HG03460 (cell line): Measurements from ENCODE around the gene RPH3AL.

ENCODE experiments used
- ATAC-seq: cut with Tn5 transposase; IDR thresholded peaks from one replicate; pipeline ENCODE4 v1.9.1; 2021; ENCODE audit not compliant: unreplicated experiment

Gene RPH3AL

DNA sequence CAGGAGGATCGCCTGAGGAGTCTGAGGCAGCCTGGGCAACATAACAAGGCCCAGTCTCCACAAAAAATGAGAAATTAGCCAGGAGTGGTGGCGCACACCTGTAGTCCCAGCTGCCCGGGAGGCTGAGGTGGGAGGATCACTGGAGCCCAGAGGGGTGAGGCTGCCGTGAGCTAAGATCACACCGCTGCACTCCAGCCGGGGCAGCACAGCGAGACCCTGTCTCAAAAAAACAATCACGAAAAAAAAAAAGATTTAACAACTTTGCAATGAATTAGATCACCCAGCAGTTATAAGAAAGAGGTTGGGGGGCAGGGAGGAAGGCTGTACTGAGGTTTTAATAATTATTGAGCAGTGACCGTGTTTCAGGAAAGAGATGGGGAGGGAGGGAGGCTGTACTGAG, 49.4 kb downstream of the RPH3AL start:
- no peak for ATAC-seq

DNA sequence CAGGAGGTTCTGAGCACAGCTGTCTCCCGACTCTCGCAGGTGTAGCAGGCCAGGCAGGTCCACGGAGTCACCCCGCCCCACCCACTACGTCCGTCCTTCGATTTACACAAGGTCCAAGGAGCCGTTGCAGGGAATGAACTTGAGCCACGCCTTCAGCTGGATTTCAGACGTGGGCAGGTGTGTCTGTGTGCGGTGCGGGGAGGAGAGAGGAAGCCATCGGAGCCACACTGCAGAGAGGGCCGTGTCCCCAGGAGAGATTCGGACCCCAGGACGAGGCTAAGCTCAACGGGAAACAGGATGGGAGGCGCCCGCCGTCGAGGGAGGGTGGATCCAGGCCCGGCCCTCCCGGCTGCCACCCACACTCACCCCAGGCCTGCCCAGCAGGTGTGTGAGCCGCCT, 50.3 kb downstream of the RPH3AL start:
- ATAC-seq, result no peak

DNA sequence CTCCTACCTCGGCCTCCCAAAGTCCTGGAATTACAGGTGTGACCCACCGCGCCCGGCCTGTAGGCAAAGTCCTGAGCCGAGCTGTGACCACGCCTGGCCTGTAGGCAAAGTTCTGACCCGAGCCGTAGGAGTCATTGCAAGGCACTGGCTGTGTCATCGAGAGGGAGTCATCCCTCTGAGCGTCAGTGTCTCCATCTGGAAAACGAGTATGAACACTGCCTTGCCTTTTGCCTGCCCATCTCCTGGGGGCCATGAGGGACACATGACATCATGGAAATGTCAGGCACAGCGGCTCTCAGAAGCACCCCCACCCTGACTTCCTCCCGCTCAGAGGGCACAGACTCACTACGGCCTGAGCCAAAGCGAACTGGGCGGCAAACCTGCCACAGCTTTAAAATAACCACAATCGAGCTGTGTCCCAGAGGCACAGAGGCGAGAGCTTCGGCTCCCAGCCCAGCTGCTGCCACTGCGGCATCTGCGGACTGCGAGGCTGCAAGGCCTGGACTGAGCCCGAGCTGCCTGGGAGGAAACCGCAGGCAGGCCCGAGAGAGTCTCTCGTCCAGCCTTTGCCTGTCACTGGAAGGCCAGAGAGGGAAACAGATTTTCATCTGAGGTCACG, 50.8 kb downstream of the RPH3AL start:
- no peak for ATAC-seq

DNA sequence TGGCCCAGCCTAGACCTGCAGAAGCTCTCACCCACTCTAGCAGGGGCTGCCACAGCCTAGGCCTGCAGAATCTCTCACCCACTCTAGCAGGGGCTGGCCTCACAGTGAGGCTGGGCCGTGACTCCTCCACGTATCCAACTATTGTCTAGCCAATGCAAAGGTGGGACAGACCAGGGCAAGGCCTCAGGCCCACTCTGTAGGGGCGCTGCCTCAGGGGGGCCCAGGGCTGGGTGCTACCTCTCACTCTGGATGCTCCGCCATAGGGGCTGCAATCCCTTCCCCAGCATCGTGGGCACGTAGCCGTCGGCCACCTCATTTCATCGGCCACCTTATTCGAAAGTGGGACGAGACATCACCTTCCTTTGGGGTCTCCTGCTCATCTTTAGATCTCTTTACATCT, 51.7 kb downstream of the RPH3AL start:
- ATAC-seq, result no peak

DNA sequence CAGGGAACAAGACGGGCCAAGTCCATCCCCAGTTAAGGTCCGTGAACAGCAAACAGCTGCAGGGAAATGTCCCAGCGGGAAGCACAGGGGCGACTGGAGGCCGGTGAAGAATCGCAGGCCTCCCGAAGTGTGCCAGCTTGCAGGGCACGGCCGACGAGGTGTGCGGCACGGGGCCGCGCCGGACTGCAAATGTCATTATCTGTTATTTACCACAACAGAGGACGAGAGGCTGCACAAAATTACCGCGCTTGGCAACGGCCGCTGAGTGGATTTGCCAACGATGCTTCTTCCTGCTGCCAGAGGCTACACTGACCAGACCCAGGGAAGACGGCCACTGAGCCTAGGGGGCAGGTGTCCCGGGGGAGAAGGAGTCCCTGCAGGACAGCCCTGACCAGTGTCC, 53.1 kb downstream of the RPH3AL start:
- ATAC-seq, result no peak

DNA sequence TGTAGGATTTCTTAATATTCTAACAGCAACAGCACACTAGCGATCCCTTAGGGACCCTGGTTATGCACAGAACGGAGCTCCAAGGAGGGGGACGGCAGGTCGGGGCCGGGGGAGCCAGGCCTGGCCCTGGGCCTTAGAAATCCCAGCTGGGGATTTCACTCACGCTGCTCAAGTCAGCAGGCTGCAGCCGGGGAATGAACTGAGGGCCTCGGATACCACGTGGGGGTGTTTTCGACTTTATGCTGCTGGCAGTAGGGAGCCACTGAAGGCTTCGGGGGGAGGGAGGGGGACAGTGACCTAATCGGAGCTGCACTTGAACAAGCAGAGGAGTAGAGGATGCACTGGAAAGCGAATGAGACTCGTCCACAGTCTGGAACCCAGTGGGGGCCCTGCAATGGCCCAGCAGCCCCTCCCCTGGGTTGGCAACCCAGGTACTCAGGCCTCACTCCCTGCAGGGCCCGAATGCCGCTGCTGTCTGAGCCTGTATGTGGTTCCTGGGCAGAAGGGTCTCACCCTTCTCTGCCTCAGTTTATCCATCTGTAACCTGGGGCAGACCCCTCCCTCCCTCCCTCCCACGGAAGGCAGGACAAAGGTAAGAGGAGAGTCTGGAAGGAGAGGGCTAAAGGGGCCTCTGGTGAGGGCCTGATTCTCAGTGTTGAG, 53.7 kb downstream of the RPH3AL start:
- no peak for ATAC-seq

DNA sequence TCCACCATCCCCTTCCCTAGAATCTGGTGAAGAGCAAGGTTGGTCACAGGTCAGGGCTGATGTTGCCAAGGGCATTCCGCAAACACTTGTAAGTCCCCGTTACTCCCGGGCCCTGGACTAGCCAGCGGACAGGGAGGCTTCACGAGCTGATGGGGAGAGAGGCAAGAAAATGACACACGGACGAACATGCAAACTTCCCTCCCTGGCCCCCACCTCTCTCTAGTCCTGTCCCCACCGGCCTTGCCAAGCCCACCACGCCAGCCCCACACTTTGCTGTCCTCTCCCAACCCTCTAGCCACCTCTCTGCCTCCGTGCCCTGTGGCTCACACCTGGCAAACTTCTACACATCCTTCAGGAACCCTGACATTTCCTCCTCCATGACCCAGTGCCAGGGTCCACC, 54.8 kb downstream of the RPH3AL start:
- no peak for ATAC-seq

DNA sequence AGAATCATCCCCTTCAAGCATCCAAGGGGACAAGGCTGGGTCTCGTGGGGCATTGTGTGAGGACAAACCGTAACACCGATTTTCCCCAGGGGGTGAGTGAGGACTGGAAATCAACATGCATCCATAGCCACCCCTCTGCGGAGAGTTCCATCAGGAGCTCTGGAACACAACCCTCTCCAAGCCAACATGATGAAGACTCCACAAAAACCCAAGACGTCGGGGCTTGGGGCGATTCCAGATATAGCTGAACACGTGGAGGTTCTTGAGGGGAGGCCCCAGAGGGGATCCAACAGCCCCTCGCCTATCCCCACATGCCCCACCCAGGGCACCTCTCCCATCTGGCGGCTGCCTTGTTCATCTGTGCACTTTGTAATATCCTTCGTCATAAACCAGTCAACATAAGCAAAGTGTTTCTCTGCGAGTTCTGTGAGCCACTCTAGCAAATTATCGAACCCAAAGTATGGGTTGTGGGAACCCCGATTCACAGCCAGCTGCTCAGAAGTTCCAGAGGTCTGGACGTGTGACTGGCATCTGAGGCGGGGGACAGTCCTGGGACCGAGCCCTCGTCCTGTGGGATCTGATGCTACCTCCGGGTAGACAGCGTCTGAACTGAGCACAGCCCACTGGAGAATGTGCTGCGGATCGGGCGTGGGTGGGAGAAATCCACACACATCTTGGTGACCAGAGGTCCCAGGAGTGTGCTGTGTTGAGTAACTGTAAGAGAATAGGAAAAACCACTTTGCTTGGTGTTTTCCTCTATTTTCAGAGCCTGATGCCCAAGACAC, 55.5 kb downstream of the RPH3AL start:
- ATAC-seq, result no peak

DNA sequence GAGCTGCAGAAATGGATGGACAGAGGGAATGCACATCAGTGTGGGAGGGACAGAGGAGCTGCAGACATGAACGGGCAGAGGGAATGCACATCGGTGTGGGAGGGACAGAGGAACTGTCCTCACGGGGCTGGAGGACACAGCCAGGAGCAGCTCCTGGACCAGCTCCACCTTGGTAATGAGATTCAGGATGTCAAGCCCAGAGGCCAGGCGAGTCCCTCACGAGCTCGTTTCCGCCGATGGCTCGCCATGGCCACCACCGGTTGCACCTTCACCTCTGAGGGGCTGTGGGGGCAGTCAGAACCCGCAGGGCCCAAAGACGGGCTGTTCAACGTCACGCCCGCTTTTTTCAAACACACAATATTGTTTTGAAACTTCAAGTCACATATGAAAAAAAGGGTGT, 56.2 kb downstream of the RPH3AL start:
- ATAC-seq, result no peak

DNA sequence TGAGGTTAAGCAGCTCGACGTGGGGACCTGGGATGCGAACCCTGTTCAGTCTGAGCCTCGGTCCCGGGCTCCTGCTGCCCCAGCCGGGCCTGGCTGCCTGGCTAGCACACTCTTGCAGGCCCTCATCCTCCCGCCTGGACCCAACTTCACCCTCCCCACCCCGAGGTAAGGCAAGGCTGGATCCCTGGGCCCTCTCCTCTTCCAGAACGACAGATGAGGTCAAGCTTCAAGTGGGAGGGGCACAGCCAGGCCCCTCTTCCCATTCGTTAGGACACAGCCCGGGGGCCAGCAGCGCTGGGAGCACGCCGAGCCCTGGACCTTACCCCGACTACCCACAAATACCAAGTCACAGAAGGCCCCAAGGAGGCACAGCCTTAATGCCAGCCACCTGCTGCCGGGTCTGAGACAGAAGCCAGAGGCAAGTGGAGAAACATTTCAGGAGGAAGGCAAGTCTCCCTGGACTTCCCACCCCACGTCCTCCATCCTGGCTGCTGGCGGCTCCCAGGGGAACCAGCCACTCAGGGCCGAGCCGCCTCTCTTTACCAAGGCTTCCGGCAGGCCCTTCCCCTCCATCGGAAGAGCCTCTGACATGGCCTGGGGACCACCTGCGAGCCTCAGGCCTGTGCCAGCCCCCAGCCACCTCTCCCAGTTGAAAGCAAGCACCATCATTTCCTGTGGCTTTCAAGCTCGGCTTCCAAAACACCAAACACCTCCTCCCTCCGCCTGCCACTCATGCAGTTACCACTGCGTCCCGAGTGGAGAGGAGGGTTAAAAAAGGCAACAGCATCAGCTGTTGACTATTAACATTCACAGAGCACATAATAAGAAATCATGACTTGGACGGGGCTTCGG, 59.9 kb downstream of the RPH3AL start:
- no peak for ATAC-seq

DNA sequence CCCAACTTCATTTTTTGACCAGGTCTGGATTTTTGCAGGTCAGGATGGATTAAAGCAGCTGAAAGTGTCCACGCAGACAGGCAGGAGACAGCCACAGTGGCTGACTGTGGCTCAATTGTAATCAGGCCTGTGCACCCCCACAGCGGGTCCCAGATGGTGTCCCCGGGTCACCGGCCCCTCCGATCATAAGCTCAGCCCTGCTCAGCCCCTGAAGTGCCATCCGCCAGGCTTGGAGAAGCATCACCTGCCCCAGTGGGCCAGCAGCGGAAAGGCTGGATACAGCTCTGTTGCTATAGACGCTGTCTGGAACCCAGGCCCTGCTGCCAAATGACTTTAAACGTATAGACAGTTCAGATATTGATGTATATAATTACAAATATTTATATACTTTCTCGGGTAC, 60.6 kb downstream of the RPH3AL start:
- no peak for ATAC-seq

DNA sequence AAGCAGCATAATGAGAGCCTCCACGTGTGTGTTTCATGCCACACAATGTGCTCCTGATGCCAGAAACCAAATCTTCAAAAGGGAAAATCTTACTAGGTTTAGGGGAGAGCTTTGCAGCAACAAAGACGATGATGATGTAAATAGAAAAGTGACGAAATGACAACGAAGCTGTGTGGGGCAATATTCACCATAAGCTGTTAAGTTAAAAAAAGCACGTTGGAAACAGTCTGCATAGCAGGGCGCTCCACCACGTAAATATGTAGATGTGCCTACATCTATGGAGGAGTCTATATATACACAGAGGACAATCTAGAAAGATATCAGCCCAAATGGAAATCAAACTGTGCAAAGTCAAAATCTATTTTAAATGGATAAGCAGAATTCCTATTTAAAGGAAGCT, 61.0 kb downstream of the RPH3AL start:
- ATAC-seq, result no peak

DNA sequence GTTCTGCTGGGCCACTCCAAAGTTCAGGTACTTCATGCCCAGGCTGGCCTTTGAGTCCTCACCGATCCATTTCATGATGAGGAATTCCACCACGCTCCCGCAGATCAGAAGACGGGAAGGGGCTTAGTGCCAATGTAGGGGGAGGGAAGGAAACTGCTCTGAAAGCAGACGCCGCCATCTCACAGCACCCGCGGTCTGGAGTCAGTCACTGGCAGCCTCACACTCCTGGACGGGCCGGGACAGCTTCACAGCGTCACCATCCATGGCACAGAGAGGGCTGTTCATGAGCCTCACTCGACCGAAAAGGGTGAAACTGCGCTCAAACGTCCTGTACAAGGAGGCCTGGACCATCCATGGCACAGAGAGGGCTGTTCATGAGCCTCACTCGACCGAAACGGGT, 62.0 kb downstream of the RPH3AL start:
- ATAC-seq, result no peak

DNA sequence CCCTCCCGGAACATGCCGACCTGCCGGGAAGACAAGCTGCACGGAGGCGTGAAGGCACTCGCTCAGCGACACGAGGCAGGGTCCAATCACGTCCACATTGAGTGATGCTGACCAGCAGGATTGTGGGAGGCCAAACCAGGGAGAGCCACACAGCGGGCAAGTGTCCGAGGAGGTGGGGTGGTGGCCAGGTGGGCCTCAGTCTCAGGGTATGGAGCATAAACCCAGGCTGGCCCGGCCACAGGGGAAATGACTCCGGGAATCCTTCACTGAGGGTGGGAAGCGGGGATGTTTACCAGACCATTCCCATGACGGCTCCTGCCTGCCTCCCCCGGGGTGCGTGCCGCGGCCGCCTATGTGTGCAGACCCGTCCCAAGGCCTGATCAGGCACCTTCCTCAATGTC, 62.5 kb downstream of the RPH3AL start:
- no peak for ATAC-seq

DNA sequence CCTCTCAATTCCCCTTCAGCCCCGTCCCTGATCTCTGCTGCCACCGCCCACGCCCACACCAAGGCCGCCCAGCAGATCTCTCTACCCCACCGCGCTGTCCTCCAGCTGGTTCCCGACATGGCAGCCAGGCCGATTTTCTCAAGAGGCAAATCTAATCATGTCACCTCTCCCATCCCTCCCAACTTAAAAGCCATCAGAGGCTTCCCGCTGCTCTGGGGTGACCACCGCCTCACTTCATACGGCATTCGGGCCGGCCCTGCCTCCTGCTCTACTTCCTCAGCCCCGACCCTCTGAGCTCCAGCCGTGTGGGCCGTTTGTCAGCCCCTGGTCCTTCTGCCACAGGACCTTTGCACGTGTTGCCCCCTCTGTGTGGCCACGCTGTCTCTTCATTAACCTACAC, 63.2 kb downstream of the RPH3AL start:
- ATAC-seq, result no peak

DNA sequence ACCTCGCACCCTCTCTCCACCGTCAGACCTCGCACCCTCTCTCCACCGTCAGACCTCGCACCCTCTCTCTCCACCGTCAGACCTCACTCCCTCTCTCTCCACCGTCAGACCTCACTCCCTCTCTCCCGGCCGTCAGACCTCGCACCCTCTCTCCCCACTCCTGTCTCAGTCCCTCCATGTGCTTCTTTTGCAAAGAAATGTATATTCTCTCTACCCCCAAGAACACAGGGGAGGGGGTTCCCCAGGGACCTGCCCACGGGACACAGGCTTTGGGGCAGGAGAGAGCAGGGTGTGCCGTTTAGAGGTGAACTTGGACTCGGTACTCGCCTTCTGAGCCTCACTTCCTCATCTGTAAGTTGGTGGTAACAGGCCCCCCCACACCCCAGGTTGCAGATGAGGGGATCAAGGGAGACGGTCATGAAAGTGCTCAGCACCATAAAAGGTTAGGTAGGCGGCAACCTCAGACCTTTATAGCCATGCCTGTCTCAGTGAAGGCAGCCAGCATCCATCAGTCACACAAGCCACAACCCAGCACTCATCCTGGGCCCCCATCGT, 63.7 kb downstream of the RPH3AL start:
- ATAC-seq, result no peak

DNA sequence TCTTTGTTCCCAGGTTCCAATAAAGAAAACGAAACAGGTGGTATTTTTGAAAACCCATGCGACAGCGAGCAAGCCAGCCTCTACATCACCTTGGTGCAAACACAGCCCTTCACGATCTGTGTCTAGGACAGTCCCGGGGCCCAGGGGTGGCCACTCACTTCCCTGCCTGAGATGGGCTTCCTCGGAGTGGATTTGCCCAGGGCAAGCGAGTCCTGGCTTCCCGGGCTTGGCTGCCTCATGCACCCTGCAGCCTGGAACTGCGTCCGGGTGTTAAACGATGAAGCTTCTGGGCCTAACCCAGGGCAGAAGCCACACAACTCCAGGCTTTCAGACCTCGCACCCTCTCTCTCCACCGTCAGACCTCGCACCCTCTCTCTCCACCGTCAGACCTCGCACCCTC, 66.0 kb downstream of the RPH3AL start:
- no peak for ATAC-seq

DNA sequence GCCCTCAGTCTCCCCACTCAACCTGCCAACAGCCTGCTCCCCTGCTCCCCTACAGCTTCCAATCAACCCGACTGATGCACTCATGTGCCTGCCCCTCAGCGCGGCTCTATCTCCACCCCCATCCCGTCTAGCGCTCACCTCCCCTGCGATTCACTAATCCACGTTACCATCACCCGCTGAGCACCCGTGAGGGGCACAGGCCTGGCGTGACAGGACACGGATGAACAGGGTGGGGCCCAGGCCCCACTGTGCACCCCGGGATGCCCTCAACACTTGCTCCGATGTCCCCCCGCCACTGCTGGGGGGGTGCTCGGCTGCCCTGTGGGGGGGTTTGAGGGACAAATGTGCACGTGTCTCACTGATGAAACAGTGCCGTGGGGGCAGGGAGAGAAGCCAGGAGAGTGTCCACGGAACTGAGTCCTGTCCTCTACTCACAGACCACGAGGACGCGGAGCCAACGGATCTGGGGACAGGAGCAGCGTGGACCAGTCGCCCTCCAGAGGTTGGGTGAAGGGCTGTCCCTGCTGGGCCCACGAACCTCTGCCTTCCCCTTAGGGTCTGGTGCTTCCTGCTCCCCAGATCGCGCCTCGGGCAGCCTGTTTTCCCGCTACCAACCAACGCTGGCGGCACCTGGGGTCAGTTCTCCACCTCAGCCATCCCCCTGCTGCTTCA, 66.7 kb downstream of the RPH3AL start:
- no peak for ATAC-seq

DNA sequence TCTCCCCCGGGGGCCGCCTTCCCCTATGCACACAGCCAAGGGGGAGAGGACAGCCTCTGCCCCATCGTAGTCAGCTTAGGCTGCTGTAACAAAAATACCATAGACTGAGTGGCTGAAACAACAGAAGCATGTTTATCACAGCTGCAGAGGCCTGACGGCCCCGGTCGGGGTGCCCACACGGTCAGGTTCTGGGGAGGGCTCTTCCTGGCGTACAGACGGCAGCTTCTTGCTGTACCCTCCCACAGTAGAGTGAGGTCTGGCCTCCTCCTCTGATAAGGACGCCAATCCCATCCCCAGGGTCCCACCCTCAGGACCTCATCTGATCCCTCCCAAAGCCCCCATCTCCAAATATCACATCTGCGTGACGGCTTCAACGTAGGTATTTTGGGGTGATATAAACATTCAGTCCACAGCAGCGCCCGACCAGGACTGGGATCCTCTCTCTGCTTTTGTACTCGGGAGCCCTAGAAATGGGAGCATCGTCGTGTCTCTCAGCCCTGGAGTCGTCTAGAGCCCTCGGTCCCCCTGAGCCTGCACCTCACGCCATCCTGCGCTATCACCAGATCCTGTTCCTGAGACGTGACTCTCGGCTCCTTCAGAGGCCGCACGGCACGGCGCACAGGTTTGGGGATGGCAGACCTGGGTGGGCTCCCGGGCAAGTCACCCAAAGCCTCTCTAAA, 67.8 kb downstream of the RPH3AL start:
- ATAC-seq, result no peak
